ENCODE results near the gene PLXNA2. TPM values are rescaled to one million over a fixed set of nuclear protein-coding genes. Genes with fewer than 3 reads are reported as not detected.

The PLXNA2 gene
- total and polyA plus RNA-seq, 2 of the 8 experiments (the other 6 are each of a cell fraction or from before 2014, with no cell fraction given), result 0.33 to 1.5 TPM

- no peak for TF ChIP-seq ZNF274 (IDR thresholded peaks at IDR 0.05; ENCODE audit: borderline replicate concordance, extremely low read depth, low read length)
Observed at GRCh38 chr1:208079161-208079560, 165.0 kb downstream of the PLXNA2 start (continued).
